ENCODE data around the gene HAND2.

Gene HAND2

DNA sequence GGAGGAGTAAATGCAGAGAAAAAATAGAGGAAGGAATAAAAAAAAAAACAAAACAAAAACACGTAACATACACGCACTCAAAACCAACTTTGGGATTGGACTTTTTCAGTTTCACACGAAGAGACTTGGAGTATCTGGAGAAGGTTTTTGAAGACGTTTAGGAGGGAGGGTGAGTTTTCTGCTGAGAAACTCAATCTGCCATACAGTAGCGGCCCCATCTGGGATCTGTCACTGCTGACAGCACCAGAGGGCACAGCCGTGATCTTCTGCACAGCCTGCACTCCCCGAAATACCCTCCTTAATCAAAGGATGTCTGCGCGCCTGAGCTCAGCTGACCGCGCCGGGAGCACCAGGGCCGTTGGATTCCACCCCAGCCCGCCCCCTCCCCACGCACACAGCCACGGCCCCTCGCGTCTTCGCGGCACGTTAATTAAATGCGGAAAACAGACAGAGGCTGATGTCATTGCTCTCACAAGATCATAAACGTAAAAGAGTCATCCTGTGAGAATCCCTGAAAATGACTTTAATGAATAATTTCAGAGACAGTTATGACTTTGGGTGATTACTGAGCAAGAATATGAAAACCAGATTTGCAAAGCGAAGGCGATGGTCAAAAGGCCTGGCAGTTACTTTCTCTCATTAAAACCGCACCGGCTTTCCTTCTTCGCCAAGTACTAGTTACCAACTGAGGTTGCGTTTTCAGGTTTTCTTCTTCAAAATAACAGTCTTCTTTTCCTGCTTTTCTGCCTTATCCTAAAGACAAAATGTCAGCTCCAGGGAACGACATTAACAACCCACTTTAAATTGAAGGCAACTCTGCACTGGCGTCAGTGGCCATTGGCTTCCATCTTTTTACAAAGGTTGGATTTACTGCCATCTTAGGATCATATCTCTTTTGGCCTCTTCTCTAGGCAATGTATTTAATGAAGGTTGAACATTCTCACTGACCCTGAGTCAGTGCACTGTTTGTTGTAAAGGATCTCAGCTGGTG lies 10.6 kb downstream of the HAND2 start:
- DNase-seq (ENCODE audit: low read depth), result no peak

DNA sequence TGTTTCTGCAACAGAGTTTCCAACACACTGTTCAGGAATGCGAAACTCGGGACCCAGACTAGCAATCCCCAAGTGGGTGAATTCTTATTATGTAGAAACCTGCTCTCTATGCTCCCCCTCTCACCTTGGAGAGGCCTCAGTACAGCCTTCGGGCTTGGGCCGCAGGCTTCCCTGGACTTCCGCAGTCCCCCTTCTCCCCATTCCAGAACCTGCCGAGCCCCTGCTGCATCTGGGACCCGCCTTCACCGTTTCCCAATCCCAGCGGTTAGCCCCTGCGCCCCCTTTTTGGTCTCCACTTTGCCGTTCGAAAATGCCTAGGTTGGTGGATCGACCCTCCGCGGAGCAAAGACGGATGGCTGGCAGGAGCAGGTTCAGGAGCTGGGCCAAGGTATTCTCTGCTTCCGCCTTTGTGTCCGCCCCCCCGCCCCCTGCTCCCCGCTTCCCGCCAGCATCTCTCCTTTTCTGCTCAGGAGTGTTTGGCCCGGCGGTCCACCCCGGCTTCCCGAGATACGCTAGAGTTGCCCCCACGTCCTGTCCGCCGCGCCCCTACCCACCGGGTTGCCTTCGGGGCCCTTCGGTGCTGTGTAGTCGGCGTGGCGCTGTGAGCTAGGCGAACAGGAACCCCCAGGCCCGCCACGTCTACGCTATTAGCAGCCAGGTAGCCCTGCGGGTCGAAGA lies 11.5 kb downstream of the HAND2 start:
- no peak for DNase-seq (ENCODE audit: low read depth)

- DNase-seq (ENCODE audit: low read depth), result no peak
These were observed 12.1 kb downstream of the HAND2 start for GRCh38 chr4:173517781-173518424.

DNA sequence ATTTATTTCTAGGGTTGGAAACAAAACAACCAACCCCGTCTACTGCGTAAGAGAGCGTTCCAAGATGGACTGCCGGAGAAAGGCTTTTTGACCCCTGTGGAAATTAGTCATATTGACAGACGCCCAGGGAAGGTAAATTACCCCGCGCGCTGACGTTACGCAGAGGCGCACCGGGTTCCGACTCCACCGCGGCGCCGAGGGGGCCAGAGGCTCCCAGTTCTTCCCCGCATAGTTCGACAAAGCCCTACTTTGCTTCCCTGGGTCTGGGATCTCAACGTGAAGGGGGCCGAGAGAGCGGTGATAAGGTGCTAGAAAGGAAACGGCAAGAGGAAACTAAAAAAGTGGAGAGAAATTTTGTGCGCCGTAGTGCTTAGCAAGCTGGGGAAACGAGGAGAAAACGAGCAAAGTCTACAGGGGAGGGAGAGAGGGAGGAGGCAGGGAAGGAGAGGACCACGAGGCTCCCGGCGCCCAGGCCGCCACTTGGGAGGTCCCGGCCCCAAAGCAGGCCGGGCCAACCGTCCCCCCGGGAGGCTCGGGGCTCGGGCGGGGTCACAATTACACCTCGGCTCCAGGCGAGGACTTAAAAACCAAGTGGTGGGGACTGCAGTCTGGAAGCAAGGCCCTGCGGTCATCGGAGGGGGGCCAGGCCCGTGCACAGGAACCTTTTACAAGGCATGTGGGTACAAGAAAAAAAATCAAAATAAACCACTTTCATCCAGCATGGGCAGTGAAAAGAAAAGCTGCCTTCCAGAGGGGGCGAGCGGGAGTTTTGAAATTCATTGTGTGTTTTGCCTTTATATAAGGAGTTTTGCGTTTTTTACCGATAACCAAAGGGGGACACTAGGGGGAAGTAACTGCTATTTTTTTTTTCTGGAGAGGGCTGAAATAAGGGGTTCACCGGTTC lies 13.2 kb downstream of the HAND2 start:
- DNase-seq (ENCODE audit: low read depth), result no peak

DNA sequence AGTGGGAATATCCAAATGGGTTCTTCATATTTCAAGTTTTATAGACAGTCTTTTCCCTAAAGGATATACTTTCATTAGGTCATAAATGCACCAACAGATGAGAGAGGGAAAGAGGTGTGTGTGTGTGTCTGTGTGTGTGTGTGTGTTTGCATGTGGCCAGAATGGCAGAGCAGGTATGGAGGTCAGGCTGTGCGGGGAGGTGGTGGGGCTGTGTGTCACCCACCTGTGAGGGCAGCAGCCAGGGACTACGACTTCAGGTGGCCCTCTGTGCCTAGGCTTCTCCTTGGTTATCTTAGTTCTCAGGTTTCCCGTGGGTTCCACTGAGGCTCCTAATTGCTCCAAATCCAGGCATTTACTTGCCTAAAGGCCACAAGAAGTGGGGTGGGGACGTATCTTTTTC lies 14.6 kb downstream of the HAND2 start:
- no peak for DNase-seq (ENCODE audit: low read depth)

DNA sequence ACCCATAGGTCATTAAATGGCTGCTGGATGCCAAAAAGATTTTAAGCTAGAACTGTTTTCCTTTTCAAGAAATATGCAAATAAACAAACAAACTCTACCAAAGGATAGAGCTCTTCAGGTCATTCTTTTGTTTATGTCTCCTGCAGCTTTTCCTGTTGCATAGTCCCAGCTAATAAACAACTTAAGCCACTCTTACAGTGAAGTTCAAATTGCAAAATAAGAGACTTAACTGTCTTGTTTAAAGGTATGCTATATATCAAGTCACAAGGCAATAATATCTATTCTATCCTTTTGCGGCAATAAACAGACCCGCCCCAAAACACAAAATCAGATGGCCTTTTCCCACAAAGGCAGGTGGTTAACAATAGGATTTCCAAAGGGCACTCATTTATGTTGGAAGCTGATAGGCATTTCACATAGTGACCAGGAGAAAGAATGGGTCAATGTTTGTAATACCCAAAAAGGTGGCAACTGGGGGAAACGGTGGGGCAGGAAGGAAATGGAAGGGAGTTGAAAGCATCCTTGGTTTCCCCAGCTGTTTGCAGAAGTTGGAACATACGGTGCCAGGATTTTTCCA lies 15.3 kb downstream of the HAND2 start:
- no peak for DNase-seq (ENCODE audit: low read depth)

DNA sequence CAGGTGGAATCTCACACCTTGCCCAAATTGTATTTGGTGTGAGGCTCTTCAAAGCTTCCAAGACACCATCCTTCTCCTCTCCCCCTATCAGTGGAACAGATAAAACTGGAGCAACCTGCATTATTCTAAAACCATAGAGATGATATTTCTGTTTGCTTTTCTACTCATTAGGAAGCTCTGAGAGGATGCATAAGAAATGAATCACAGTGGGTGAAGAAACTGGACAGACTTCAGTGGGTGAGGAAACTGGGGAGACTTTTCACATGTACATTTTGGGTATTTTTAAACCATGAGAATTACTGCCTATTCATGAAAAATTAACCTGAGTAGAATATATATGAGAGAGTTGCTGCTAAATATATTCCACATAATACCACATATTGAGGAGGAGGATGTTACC lies 16.4 kb downstream of the HAND2 start:
- no peak for DNase-seq (ENCODE audit: low read depth)

DNA sequence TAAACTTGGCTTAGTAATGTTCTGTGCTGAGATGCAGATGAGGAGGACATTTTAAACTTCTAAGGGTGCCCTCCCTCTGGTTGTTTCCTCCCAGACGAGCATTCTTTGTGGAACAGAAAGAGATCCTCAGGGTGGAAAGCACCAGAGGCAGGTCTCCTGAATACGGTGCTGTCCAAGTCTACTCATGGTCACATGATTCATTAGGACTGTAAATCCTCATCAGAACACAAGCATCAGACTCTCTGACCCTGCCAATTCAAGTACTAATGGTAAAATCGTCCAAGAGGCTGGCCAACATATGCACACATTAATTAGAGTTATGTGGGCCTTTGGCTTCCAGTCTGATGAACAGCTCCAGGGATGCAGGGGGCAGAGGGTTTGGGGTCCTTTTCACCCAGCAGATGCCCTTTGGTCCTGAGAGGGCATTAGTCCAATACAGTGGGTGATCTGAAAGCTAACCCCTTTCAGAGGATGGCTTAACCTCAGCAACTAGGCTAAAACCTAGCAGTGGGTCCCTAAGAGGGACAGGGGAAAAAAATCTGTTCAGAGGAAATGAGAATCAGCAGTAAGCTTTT lies 18.2 kb downstream of the HAND2 start:
- DNase-seq (ENCODE audit: low read depth), result no peak

- no peak for DNase-seq (ENCODE audit: low read depth)
These were observed 20.7 kb downstream of the HAND2 start for GRCh38 chr4:173509036-173510001.

DNA sequence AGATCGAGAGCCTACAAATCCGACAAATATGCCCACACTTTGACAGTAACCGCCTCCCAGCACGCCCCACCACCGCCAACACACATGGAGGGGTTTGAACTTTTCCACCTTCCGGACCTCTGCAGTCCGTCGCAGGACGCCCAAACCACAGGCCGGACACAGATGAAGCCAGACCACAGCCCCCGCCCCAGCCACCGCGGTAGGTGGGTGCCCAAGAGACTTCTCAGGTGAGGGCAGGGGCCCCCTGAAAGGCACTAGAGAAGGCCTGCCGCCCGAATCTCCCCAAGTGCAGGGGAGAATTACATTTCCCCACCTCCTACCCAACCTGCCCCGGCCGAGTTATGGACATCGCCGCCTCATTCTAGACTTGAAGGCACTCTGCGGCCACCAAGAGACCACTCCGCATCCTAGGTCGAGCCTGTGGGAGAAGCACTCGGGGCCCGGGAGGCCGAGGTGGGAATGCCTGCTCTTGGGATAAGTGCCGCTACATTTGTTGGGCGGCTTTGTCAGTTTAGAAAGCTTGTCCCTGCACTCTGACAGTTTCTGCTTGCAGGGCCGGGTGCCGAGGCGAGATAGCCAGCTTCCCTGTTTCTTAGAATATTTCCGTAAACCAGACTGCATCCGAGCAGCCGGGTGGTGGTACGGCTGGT lies 21.5 kb downstream of the HAND2 start:
- no peak for DNase-seq (ENCODE audit: low read depth)

DNA sequence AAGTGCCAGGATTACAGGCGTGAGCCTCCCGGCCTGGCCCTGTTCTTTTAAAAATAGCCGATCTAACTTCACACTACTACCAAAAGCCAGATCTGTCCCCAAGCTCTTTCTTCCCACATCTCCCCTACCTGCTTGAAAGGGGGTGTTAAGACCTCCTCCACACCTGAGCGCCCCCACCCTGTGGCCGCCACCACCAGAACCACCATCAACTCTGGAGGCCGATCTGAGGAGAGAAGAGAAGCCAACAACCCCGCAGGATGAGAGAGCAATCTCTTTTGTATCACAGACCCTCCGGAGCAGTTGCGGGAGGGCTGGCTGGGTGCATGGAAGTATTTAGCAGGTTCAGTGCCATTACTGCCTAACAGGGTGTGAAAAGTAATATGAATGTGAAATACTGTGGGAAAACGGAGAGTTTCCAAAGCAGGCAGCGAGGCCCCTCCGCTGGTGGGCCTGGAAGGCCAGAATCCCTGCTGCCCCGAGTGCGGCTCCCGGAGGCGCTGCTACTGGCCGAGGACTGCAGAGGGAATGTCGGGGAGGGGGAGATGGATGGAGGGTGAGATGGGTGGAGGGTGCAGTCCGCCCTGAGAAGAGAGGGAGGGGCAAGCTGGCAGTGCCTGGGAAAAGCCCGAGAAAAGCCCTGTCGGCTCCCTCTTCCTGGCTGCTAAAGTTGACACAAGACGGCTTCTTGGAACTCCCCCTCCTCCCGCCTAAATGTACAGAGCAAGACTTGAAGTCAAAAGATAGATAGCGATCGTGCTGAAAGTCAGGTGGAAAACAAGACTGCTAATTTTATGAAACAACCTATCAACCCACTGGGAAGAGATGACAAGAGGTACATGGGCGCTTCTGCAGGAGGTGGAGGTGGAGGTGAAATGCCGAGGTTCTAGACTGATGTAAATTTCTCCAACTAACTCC lies 22.3 kb downstream of the HAND2 start:
- no peak for DNase-seq (ENCODE audit: low read depth)

GRCh38 chr4:173506597-173507211 lies 23.3 kb downstream of the HAND2 start:
- no peak for DNase-seq (ENCODE audit: low read depth)

DNA sequence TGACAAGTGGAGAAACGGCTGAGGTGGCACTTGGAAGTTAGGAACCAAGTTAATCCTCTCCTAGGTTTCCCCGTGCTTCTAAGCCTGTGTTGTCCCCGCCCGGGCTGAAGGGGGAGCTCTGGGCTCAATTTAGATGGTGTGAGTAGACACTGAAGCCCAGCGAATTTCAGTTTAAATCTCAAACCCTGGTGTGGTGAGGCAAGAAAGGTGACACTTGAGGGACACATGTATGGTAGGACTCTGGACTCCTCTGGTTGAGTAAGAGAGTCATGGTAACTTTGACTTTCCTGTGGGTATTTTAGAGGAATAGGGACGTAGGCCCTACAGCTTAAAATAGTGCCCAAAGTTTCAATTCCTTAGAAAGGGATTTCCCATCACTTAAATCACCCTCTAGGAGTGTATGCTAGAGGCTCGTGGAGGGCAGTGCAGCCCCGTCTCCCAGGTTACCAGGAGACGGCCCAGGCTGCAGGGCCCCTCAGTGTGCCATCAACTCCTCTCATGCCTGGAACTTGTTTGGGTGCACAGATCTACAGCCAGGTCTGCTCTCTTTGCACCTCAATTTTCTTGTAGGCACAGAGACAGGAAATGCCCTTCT lies 24.0 kb downstream of the HAND2 start:
- DNase-seq (ENCODE audit: low read depth), result no peak

- DNase-seq (ENCODE audit: low read depth), result no peak
These were observed 25.9 kb downstream of the HAND2 start for GRCh38 chr4:173504181-173504503.

DNA sequence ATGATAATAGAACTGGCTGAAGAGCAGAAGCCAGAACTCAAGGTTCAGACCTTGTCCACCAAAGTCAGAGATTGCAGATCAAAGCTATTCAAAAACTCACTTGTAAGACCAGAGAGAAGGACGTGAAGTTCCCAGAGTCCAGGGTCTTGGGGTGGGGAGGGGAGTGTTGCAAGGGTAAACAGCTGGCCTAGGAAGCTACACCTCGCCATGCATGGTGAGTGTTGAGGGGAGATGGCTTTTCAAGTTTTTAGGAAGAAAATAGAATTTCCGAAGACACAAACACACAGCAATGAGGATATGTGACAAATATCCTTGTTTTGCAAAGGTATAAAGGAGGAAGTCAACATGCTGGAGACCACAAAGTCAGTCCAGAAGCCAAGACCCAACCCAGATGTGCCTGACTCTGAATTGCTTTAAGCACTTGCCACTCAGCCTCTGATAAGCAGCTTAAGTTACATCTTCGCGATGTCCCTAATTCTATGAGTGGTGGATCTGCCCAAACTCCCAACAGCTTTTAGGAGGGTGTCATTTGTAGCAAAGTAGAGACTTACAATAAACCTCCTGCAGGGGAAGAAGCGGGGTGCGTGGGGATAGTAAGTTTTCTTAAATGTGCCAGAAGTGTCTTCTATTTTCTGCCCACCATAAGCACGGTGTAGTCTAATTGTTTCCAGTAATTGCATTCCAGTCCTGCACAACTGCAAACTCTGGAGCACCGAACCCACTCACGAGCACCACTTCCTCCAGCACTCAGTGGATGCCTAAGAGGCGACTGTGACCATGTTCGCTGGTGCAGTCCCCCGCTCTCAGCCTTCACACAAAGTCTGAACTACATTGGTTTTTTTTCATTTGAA lies 26.5 kb downstream of the HAND2 start:
- no peak for DNase-seq (ENCODE audit: low read depth)

GRCh38 chr4:173502282-173502681 lies 27.7 kb downstream of the HAND2 start:
- no peak for DNase-seq (ENCODE audit: low read depth)
